NCI-H2227 (cell line): ENCODE results near the gene APOBEC3F.

ENCODE experiments used
- DNase-seq: peaks from one replicate; lab custom pipeline; 2025; ENCODE audit not compliant: unreplicated experiment; lab: John Stamatoyannopoulos, UW

Gene APOBEC3F

GRCh38 chr22:39090426-39091064 lies 49.9 kb downstream of the APOBEC3F start:
- DNase-seq, result no peak

- DNase-seq, result no peak
Measured at GRCh38 chr22:39091126-39092081, 50.7 kb downstream of the APOBEC3F start.

- no peak for DNase-seq
Measured at GRCh38 chr22:39092111-39092862, 51.6 kb downstream of the APOBEC3F start.

- DNase-seq, result no peak
Measured at GRCh38 chr22:39094717-39095389, 54.2 kb downstream of the APOBEC3F start.

GRCh38 chr22:39095971-39096370 lies 55.3 kb downstream of the APOBEC3F start:
- no peak for DNase-seq

GRCh38 chr22:39097098-39098020 lies 56.7 kb downstream of the APOBEC3F start, which contains the start of gene APOBEC3H:
Gene APOBEC3H, plus strand, starts transcription at chr22:39097244. Its CDS starts 3,035 bp downstream, at chr22:39100279.
- no peak for DNase-seq

- DNase-seq, result no peak
Measured at GRCh38 chr22:39098026-39098425, 57.4 kb downstream of the APOBEC3F start.

- no peak for DNase-seq
Measured at GRCh38 chr22:39098576-39098975, 57.9 kb downstream of the APOBEC3F start.

- DNase-seq, result no peak
Measured at GRCh38 chr22:39101226-39101625, 60.6 kb downstream of the APOBEC3F start.

- no peak for DNase-seq
Measured at GRCh38 chr22:39103431-39103830, 62.8 kb downstream of the APOBEC3F start.
